CD4-positive, alpha-beta T cell treated with Interleukin-17A for 4 hours (primary cell): ENCODE data around the gene FCRLB.
A peak's percentile ranks its signal among the peaks of the same experiment; 100 is the strongest.
"Not testable (repeated sequence)": the region's sequence is repeated elsewhere in the genome, so short reads cannot be mapped to it uniquely, and the experiment has no call there.

ENCODE experiments used
- DNase-seq: peaks from one replicate; pipeline ENCODE4 v3.0.0-alpha.2; 2020; ENCODE audit warnings: mixed read lengths

FCRLB gene

GRCh38 chr1:161721738-161722343 lies 497 bp downstream of the FCRLB start:
- DNase-seq, result no peak

- DNase-seq, result no peak
These were observed 1.1 kb downstream of the FCRLB start for GRCh38 chr1:161722406-161722805.

GRCh38 chr1:161723459-161724141 lies 2.3 kb downstream of the FCRLB start:
- DNase-seq, result no peak

GRCh38 chr1:161725258-161725907 lies 4.0 kb downstream of the FCRLB start:
- not testable (repeated sequence) for DNase-seq

GRCh38 chr1:161725908-161726472 lies 4.6 kb downstream of the FCRLB start:
- DNase-seq, result peak; percentile 56

- peak; percentile 88 for DNase-seq
These were observed 5.3 kb downstream of the FCRLB start for GRCh38 chr1:161726473-161727255.

GRCh38 chr1:161727256-161727924 lies 6.0 kb downstream of the FCRLB start:
- peak; percentile 61 for DNase-seq

- DNase-seq, result no peak
These were observed 7.3 kb downstream of the FCRLB start for GRCh38 chr1:161728376-161729226.

GRCh38 chr1:161730050-161730564 lies 8.8 kb downstream of the FCRLB start:
- DNase-seq, result peak; percentile 48

- no peak for DNase-seq
These were observed 9.9 kb downstream of the FCRLB start for GRCh38 chr1:161731241-161731640.

- no peak for DNase-seq
These were observed 10.8 kb downstream of the FCRLB start for GRCh38 chr1:161731981-161732718.

GRCh38 chr1:161733526-161733925 lies 12.2 kb downstream of the FCRLB start:
- DNase-seq, result no peak

- no peak for DNase-seq
These were observed 14.5 kb downstream of the FCRLB start for GRCh38 chr1:161735837-161736236.

GRCh38 chr1:161736335-161736969 lies 15.1 kb downstream of the FCRLB start:
- DNase-seq, result no peak

GRCh38 chr1:161737625-161738024 lies 16.3 kb downstream of the FCRLB start:
- DNase-seq, result no peak

- DNase-seq, result peak; percentile 57
These were observed 17.4 kb downstream of the FCRLB start for GRCh38 chr1:161738627-161739287.

- no peak for DNase-seq
These were observed 18.7 kb downstream of the FCRLB start for GRCh38 chr1:161739865-161740566.

- no peak for DNase-seq
These were observed 19.6 kb downstream of the FCRLB start for GRCh38 chr1:161740921-161741320.

- no peak for DNase-seq
These were observed 21.9 kb downstream of the FCRLB start for GRCh38 chr1:161743231-161743630.
